BE2C (cell line): ENCODE data around the gene KCNE4.

ENCODE experiments used
- DNase-seq: peaks from one replicate; pipeline ENCODE4 v3.0.0-alpha.2; 2020
- H3K27me3 ChIP-seq: fragments of 250-450 bp; sonication (Bioruptor Pico); 2 replicates; pipeline ENCODE4 v1.5.1; 2020; ENCODE audit warnings: mild to moderate bottlenecking
- H3K36me3 ChIP-seq: fragments of 250-450 bp; sonication (Bioruptor Pico); 2 replicates; pipeline ENCODE4 v1.5.1; 2020; ENCODE audit warnings: mild to moderate bottlenecking
- H3K4me1 ChIP-seq: fragments of 250-450 bp; sonication (Bioruptor Pico); 2 replicates; pipeline ENCODE4 v1.5.1; 2020
- H3K4me3 ChIP-seq: 2 replicates; pipeline ENCODE4 v1.5.1; 2011; ENCODE audit warnings: low read depth, low read length
- H3K9me3 ChIP-seq: fragments of 250-450 bp; sonication (Bioruptor Pico); 2 replicates; pipeline ENCODE4 v1.5.1; 2020
- CTCF ChIP-seq: IDR thresholded peaks from 2 replicates; pipeline ENCODE4 v1.5.1; 2012; ENCODE audit warnings: mild to moderate bottlenecking, low read depth, low read length

The KCNE4 gene

GRCh38 chr2:223036790-223037444 lies 15.1 kb upstream of the KCNE4 start:
- H3K27me3 ChIP-seq = no peaks in the 10 kb centered on the region
- H3K4me1 ChIP-seq = peaks cover 7% of the 10 kb centered on the region; the same call in 1 of the 2 replicates
- no peak overlapping the region for H3K4me3 ChIP-seq
- H3K9me3 ChIP-seq = no peaks in the 10 kb centered on the region
- no peaks in the 10 kb centered on the region for H3K36me3 ChIP-seq
- DNase-seq = no peak
- TF ChIP-seq CTCF = no peak

DNA sequence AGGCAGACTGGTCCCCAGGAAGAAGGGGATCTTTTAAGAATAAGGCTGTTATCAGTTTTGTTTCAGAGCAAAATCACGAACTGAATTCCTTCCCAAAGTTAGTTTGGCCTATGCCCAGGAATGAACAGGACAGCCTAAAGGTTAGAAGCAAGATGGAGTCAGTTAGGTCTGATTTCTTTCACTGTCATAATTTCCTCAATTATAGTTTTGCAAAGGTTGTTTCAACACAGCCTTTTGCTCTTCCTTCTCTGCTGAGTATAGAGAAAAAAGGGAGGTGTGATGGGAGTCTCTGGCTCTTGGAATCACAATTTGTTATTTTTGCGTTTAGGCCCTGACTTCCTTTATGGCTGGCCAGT lies 14.6 kb upstream of the KCNE4 start:
- H3K36me3 ChIP-seq = no peaks in the 10 kb centered on the region
- H3K4me1 ChIP-seq = peaks cover 7% of the 10 kb centered on the region; the same call in 1 of the 2 replicates
- H3K9me3 ChIP-seq = no peaks in the 10 kb centered on the region
- TF ChIP-seq CTCF = no peak
- DNase-seq = no peak
- no peak overlapping the region for H3K4me3 ChIP-seq
- no peaks in the 10 kb centered on the region for H3K27me3 ChIP-seq

DNA sequence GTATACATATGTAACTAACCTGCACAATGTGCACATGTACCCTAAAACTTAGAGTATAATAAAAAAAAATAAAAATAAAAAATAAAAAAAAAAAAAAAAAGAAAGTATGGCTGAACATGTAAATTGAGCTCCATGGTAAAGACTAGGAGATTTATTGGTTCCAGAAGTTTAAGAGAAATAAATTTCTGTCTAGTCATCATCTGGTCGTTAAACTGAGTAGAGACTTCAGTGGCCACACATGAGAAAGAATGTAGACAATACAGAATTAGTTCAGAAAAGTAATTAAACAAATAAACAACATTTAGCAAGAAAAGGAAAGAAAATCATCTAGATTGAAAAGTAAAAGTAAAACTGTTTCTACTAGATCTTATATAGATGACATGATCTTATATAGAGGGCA lies 12.4 kb upstream of the KCNE4 start:
- Histone ChIP-seq H3K4me1 (peaks cover 18% of the 10 kb centered on the region), H3K9me3 (no peaks in the 10 kb centered on the region), H3K27me3 (no peaks in the 10 kb centered on the region), H3K36me3 (no peaks in the 10 kb centered on the region), H3K4me3 (no peak overlapping the region)
- DNase-seq = no peak
- TF ChIP-seq CTCF = no peak

GRCh38 chr2:223040527-223040926 lies 11.5 kb upstream of the KCNE4 start:
- H3K4me3 ChIP-seq = no peak overlapping the region
- peaks cover 18% of the 10 kb centered on the region for H3K4me1 ChIP-seq
- no peaks in the 10 kb centered on the region for H3K27me3 ChIP-seq
- H3K36me3 ChIP-seq = no peaks in the 10 kb centered on the region
- no peak for TF ChIP-seq CTCF
- no peaks in the 10 kb centered on the region for H3K9me3 ChIP-seq
- no peak for DNase-seq

DNA sequence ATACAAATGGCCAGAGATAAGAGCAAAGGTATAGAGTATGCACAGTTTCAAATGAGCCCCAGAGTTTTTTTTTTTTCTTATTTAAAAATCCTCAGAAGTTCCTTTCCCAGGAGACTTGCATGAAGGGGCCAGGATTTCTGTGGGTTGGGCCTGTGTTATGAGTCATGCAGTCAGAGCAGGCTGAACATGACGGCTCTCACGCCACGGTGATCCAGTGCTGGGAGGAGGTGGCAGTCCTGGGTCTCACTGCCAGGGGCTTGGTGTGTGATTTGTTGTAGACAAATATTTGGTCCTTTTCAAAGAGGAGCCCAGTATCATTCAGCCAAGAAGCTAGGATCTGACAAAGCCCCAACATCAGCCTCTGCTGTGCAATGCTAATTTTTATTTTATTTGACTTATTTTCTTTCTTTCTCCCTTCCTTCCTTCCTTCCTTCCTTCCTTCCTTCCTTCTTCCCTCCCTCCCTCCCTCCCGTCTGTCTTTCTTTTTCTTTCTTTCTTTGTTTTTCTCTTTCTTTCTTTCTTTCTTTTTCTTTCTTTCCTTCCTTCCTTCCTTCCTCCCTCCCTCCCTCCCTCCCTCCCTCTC lies 10.4 kb upstream of the KCNE4 start:
- H3K27me3 ChIP-seq = no peaks in the 10 kb centered on the region
- H3K36me3 ChIP-seq = no peaks in the 10 kb centered on the region
- no peaks in the 10 kb centered on the region for H3K9me3 ChIP-seq
- H3K4me3 ChIP-seq = no peak overlapping the region
- TF ChIP-seq CTCF = no peak
- peak; percentile 84 for DNase-seq
- peaks cover 18% of the 10 kb centered on the region for H3K4me1 ChIP-seq

- no peak for DNase-seq
- Histone ChIP-seq H3K4me1 (peaks cover 18% of the 10 kb centered on the region), H3K27me3 (no peaks in the 10 kb centered on the region), H3K4me3 (no peak overlapping the region), H3K36me3 (no peaks in the 10 kb centered on the region), H3K9me3 (no peaks in the 10 kb centered on the region)
- no peak for TF ChIP-seq CTCF
These were observed 9.7 kb upstream of the KCNE4 start for GRCh38 chr2:223042284-223042683.
